HCEC 1CT (cell line): ENCODE results near the gene MEGF9.
A peak's percentile ranks its signal among the peaks of the same experiment; 100 is the strongest.

Experiments
- DNase-seq: peaks from one replicate; pipeline ENCODE4 v3.0.0-alpha.2; 2017

MEGF9 gene

GRCh38 chr9:120619751-120620655 lies 94.3 kb downstream of the MEGF9 start:
- DNase-seq: peak; percentile 61

DNA sequence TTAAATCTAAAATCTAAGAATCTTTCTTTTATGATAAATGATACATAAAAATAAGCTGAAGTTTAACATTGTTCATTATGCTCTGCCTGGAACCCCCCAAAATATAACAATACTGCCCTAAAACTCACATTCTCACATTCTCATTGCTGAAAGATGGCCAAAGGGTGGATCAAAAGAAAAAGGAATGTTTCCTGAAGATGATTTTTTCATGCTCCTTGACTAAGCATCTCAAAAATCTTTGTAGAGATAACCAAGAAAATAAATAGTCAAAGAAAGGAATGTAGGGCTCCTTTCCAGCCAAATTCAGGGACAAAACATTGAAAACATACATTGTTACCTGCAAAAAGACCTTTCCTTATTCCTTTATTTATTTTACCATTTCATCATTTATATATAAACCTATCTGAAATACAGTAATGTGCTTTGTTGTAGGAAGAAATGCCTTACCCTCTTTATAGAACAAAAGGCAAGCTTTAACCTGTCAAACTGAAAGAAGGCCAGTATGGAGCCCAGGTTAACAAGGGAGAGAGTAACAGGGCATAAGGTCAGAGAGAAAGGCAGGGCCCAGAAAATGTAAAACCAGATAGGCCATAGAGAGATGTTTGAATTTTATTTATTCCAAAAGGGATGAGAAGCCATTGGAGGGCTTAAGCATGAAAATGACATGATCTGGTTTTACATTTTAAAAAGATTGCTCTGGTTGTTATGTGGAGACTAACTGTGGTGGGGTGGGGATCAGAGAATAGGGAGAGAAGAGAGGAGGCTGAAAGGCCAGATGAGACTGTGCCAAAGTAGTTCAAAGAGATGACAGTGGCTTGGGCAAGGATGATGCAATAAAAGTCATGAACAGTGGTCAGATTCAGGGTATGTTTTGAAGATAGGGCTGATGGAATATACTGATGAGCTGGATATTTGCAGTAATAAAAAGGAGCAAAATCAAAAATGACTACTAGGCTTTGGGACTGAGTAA lies 97.0 kb downstream of the MEGF9 start:
- DNase-seq: no peak

GRCh38 chr9:120612218-120612617 lies 102.1 kb downstream of the MEGF9 start:
- no peak for DNase-seq

- DNase-seq: no peak
These were observed 102.6 kb downstream of the MEGF9 start for GRCh38 chr9:120611690-120612068.

DNA sequence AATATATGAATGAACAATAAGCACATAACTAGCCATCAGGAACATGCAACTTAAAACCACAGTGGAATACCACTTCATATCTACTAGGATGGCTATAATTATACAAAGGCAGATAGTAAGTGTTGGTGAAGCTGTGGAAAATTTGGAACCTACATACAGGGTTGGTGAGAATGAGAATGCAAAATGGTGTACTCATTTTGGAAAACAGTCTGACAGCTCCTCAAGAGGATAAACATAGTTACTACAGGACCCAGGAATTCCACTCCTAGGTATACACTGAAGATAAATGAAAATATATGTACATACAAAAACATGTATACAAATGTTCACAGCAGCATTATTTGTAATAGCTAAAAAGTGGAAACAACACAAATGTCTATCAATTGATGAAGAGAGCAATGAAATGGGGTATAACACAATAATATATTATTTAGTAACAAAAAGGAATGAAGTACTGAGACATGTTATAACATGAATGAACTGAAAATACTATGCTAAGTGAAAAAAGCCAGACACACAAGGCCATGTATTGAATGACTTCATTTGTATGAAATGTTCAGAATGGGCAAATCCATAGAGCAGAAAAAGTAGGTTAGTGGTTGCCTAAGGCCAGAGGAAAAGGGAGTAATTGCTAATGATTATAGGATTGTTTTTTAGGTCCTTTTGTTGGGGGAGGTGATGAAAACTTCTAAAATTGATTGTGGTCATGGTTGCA lies 103.1 kb downstream of the MEGF9 start:
- no peak for DNase-seq

DNA sequence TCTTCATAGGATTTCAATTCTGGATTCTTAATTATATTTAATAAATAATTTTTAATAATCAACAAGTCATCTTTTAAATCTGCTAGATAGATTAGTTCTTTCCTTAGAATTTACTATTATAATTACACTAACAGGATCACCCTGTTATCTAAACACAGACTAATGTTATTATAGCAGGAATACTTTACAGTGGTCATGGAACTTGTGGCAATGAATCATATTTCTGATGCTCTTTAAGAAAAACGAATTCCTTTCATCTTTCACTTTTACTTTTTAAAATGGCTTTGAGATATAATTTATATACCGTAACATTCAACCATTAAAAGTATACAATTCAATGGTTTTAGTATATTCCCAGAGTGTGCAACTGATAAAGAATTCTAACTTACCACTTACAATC lies 104.6 kb downstream of the MEGF9 start:
- no peak for DNase-seq

- peak; percentile 26 for DNase-seq
These were observed 105.8 kb downstream of the MEGF9 start for GRCh38 chr9:120608421-120608820.

DNA sequence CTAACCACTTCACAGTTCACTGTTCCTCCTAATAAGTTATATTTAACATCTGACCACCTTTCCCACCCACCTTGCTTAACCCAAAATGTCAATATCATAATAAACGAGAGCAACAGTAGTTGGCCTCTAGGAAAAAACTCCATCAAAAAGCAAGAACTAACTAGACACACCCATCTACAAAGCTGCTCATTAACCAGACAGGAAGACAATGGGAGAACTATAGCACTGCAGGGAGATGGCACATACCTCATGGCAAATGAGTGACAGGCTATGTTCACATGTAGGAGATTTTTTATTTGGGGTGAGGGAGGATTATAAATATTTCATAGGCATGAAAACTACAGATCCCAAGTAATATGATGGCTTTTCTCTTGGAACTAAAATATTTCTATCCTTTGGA lies 110.7 kb downstream of the MEGF9 start:
- no peak for DNase-seq

DNA sequence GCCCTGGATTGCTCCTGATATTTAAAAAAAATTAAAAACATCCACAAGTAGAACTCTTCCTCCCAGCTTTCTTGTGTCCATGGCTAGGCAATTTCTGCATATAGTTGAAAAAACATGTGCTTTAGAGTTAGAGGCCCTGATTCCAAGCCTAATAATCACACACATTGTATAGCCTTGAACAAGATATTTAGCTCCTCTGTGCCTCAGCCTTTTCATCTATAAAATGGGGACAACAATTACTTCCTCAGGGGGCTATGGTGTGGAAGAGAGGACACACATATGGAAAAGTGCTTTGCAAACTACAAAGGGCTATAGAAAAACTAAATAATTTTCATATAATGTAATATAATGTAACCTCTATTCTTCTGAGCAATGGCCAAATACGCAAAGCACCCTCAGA lies 111.3 kb downstream of the MEGF9 start:
- DNase-seq: no peak

DNA sequence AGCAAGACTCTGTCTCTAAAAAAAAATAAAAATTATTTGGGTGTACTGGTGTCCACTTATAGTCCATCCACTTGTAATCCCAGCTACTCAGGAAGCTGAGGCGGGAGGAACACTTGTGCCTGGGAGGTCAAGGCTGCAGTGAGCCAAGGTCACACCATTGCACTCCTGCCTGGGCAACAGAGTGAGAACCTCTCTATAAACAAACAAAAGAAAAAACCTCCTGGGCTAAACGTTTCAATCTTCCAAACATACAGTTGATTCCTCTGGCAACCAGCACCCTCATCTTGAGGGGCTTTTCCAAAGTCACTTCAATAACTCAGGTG lies 120.4 kb downstream of the MEGF9 start:
- no peak for DNase-seq

DNA sequence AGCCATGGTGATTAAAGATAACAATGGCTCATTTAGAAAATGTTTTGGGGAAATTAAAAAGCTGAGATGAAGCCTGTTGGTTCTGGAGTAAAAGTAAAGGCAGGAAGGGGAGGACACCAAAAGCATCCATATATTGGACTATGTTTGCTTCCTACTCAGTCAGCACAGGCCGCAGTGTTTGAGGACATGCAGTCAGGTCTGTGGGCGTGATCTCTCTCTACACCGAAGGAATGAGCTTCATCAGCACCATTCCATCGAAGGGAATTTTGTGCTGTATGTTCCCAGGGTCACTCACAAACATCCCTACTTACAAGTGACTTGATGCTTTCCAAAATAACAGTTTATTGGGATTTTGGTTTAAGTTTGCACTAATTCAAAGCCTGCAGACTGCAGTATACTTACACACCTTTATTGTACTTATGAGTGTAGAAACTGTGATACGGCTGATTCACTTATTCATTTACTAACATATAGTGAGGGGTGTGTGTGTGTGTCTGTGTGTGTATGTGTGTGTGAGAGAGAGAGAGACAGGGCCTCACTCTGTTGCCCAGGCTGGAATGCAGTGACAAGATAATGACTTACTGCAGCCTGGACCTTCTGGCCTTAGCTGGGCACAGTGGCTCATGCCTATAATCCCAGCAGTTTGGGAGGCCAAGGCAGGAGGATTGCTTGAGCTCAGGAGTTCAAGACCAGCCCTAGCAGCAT lies 120.9 kb downstream of the MEGF9 start:
- no peak for DNase-seq

DNA sequence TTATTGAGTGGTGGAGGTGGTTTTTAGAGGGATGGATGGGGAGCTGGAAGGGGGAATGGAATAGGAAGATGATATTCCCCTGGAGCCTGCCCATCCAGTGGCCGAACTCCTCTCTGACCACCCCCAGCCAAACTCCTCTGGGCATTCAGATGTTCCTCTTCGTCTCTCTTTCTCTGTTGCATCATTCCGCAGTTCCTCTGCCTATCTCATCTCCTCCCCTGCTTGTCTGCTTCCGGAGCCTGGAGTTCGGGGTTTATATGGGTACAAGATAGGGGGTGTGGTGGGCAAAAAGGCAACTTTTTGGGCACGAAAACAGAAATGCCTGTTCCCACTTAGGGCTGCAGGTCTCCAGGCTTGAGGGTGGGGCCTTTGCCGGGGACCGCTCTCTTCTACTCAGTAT lies 122.1 kb downstream of the MEGF9 start:
- no peak for DNase-seq

DNA sequence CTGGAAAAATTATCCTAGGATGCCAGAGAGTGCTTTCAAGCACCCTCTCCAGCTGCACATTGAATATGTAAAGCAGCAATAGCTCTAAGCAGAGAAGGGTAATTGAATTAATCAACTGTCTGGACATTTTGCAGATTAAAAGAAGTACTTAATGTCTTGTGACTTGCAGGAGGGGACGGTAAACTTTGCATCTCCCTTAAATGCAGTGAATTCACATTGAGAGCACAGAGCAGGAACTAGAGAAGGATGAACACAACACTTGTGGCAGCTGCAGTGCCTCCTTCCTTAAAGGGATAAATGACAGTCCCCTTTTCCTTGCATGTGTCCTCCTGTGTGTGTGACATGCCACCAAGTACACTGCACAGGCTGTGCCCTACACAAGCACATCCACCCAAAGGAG lies 126.9 kb downstream of the MEGF9 start:
- DNase-seq: no peak

DNA sequence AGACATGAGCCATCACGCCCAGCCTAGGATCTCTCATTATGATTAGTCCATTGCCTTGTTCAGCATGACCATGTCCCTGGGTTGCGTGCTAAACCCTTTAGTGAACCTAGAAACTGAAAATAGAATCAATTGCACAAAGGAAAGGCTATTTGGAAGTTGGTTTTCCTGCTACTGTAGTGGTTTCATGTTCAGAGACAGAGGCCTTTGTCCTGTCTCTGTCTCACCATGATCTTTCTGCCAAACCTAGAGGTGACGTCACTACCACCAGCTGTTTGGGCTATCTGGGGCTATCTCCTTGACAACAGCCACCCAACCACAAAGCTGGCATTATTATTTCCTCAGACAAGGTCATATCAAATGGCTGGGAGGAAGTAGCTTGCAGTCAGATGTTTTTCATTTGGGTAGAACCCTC lies 130.3 kb downstream of the MEGF9 start:
- peak; percentile 57 for DNase-seq

GRCh38 chr9:120580051-120580896 lies 134.0 kb downstream of the MEGF9 start, which contains the start of gene CDK5RAP2:
Gene CDK5RAP2 (minus strand): TSS chr9:120580167. CDS start chr9:120579978, 189 bp downstream.
- DNase-seq: peak; percentile 99

- DNase-seq: no peak
These were observed 134.9 kb downstream of the MEGF9 start for GRCh38 chr9:120579139-120580050.

DNA sequence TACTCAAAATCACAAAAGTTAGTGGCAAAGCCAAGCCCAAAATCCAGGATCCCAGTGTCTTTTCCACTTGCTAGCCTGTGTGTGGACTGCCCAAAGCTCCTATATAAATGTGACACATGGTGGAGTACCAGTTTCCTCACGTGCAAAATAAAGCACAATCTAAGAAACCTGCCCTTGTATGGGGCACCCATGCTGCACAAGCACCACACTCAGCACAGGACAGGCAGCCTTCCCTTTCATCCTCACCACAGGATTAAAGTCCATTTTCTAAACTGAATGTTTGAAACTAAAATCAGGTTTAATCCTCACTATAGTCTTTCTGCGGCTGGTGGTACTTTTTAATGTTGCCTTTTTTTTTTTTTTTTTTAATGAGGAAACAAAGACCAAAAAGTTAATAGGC lies 139.8 kb downstream of the MEGF9 start:
- DNase-seq: no peak

DNA sequence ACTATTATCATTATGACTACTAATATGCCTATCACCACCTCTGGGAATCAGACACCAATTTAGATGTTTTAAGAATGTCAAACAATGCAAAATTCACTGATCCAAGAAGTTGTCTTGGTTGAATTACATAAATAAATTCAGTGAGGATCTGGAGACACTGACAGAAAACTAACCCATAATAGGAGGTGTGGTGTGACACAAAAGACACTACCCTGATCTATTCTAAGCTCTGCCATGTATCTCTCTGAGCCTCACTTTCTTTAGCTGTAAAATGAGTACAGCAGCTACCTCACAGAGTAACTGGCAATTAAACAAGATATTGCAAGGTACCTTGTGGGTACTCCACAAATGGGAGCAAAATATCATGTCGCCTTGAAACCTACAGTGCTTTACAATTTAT lies 141.8 kb downstream of the MEGF9 start:
- no peak for DNase-seq

GRCh38 chr9:120571443-120572257 lies 142.6 kb downstream of the MEGF9 start:
- DNase-seq: no peak
